Amniotic stem cell (primary cell): ENCODE results near the gene IL4R.
"Not testable (repeated sequence)": the region's sequence is repeated elsewhere in the genome, so short reads cannot be mapped to it uniquely, and the experiment has no call there.

Experiments used
- DNase-seq: peaks from one replicate; lab custom pipeline; 2025; lab: John Stamatoyannopoulos, UW

Gene IL4R

DNA sequence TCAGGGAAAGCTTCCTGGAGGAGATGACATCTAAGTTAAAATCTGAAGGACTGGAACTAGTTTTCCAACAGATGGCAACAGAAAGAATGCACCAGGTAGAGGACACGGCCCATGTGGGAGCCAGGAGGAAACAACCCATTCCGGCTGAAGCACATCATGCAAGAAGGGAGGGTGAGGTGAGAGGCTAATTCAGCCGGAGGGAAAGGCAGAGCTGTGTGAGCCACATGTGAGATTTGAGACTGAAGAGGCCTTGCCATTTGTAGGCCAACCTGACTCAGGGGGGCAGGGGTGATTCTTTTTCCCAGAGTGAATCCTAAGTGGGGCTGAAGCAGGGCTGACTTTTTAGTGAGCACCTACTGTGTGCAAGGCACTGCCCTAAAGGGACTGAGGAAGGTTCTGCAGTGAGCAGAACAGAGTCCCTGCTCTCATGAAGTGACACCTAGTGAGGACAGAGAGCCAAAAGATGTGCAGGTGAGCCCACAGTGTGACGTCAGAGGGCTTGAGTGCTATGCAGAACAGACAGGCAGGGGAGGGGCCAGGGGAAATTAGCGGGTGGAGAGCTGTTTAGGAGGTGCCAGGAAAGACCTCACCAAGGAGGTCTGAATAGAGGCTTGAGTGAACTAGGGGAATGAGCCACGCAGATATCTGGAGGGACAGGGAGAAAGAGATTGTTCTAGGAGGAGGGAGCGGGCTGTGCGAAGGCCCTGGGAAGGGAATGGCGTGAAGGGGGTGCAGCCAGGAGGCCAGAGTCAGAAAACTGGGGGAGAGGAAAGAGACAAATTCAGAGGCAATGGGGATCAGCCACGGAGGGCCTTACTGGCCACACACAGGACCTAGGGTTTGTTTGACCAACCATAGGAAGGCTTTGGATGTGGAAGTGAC, 68.4 kb downstream of the IL4R start:
- DNase-seq = no peak

DNA sequence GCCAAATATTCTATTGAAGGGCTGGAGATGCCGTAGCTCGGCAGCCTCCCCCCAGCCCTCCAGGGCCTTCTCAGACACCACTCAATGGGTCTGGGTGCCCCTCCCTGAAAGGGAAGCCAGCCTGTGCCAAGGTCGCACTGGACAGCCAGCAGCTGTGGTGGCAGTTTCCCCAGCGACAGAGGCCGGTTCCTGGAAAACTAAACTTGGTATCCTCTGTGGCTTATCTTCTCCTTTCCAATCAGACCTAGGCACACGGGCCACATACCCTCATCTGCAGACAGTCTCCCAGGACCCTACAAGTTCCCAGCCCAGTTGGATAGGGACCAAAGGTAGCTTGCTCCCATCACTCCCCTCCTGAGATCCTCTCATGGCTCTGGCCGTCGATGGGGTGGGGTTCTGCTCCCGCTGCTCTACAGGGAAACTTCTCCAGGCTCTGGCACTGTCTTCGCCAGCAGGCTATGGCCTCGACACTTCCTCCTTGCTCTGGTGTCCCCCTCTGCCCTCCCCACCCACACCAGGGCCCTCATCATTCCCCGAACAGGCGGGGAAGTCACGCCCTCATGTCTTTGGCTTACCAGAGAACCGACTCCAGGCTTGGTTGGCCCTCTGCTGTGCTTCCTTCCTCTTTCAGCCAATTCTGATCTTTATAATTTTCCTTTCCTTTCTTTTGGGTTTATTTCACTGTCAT, 69.9 kb downstream of the IL4R start:
- DNase-seq = no peak

GRCh38 chr16:27384425-27384824, 70.7 kb downstream of the IL4R start:
- no peak for DNase-seq

DNA sequence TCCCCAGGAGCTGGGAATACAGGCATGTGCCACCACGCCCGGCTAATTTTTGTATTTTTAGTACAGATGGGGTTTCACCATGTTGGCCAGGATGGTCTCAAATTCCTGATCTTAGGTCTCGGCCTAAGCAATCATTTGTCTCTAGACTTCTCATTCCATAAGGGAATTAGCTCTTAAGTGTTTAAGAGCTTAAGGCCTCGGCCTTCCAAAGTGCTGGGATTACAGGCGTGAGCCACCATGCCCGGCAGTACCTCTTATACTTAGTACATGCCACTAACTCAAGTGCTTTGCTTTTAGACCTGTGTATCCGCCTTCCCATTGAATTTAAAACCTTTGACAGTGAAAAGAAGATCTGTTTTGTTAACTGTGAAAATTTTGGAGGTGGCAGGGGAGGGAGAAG, 71.6 kb downstream of the IL4R start:
- DNase-seq = no peak

- DNase-seq = no peak
These were observed 72.9 kb downstream of the IL4R start for GRCh38 chr16:27386674-27387073.

DNA sequence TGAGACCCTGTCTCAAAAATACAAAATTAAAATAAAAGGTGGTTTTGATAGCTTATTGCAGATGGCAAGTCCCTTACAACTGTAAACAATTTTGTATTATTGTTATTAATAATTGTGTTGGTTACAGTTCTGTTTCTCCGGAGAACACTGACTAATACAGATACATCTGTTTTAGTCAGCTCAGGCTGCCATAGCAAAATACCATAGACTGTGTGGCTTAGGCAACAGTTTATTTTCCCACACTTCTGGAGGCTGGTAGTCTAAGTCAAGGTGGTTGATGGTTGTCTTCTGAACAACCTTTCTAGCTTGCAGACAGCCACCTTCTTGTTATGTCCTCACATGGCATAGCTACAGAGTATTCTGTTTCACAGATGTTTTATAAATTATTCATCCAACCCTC, 74.0 kb downstream of the IL4R start:
- no peak for DNase-seq

DNA sequence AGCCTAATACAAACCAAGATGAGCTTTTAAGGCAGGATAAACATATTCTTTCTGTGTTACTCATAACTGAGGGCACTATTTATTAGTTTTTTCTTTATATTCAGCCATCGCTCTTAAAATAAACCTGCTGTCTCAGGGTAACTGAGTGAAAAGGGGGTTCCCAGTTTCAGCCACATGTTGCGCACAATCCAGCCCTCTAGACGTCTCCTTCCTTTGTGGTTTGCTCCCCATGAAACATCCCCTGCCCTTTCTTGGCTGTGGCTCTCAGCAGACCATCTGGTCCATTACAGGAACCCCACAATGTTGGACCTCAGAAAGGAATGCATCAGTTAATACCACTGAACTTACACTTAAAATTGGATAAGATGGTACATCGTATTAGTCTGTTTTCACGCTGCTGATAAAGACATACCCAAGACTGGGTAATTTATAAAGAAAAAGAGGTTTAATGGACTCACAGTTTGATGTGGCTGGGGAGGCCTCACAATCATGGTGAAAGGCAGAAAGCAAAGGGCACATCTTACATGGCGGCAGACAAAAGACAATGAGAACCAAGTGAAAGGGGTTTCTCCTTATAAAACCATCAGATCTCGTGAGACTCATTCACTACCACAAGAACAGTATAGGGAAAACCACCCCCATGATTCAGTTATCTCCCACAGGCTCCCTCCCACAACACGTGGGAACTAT, 75.6 kb downstream of the IL4R start:
- no peak for DNase-seq

- no peak for DNase-seq
These were observed 76.4 kb downstream of the IL4R start for GRCh38 chr16:27390151-27390550.

- no peak for DNase-seq
These were observed 78.9 kb downstream of the IL4R start for GRCh38 chr16:27392671-27393070.

- DNase-seq = no peak
These were observed 80.7 kb downstream of the IL4R start for GRCh38 chr16:27394516-27394915.

- not testable (repeated sequence) for DNase-seq
These were observed 84.6 kb downstream of the IL4R start for GRCh38 chr16:27398341-27398893.

GRCh38 chr16:27398894-27399853, 85.4 kb downstream of the IL4R start:
- DNase-seq = no peak

DNA sequence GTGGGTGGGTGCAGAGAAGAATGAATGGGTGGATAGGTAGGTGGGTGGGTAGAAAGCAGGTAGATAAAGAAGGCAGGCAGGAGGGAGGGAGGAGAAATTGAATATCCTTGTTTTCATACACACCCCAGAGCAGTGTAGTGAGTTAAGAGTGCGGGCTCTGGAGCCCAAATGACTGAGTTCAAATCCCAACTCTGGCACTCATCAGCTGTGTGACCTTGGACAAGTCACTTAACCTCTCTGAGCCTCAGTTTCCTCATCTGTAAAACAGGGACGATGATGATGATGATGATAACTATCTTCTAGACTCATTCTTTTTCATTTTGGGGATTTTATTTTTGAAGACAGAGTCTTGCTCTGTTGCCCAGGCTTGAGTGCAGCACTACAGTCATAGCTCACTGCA, 86.2 kb downstream of the IL4R start:
- DNase-seq = no peak

GRCh38 chr16:27400751-27401620, 87.2 kb downstream of the IL4R start:
- no peak for DNase-seq

DNA sequence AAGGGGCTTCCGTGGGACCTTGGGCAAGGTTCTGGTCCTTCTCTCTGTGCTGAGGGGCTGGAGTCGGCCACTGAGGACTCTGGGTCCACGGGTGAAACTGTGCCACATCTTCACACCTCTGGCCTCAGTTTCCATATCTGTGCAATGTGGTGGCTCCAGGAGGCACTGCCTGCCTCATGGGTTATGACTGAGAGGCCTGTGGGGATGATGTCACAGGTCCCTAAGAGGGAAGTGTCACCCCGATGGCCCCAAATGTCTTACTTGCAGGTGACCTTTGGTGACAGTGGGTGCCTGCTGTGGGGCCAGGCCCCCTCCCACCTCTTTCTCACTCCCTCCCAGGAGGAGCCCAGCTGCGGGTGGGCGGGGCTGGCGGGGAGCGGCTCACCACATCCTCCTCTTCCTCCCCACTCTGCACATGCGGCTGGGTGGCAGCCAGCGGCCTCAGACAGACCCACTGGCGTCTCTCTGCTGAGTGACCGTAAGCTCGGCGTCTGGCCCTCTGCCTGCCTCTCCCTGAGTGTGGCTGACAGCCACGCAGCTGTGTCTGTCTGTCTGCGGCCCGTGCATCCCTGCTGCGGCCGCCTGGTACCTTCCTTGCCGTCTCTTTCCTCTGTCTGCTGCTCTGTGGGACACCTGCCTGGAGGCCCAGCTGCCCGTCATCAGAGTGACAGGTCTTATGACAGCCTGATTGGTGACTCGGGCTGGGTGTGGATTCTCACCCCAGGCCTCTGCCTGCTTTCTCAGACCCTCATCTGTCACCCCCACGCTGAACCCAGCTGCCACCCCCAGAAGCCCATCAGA, 88.2 kb downstream of the IL4R start, which contains the start of gene IL21R:
Gene IL21R (plus strand): TSS at position 407 of the 801 bp plus-strand sequence. CDS start 27,898 bp downstream, outside the sequence.
- DNase-seq = no peak

DNA sequence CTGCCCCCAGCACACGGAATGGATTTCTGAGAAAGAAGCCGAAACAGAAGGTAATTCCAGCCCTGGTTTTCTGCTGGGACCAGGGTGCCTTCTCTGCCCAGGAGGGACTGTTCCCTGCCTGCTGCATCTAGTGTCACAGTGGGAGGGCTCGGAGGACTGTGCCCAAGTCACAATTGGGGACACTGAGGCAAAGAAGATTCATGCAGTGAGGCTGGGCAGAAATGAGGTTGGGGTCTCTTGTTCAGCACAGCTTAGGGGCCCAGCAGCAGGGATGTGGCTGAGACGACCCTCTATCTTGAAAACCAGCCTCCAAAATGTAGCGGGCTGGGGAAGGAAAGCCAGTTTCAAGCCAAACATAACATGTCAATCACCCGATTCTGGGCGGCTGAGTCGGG, 88.8 kb downstream of the IL4R start:
- DNase-seq = no peak

- no peak for DNase-seq
These were observed 89.3 kb downstream of the IL4R start for GRCh38 chr16:27402964-27403600.

GRCh38 chr16:27403601-27403992, 89.8 kb downstream of the IL4R start:
- DNase-seq = no peak
